H9 (cell line): Measurements from ENCODE around the gene MGMT. TPM values are rescaled to one million over a fixed set of nuclear protein-coding genes. Genes with fewer than 3 reads are reported as not detected.

Experiments
- DNase-seq: peaks from one replicate; pipeline ENCODE4 v3.0.0-alpha.2; 2017
- H2AFZ ChIP-seq: one replicate; pipeline ENCODE4 v1.6.1; 2013; ENCODE audit warnings: mild to moderate bottlenecking, low read length, control low read depth, moderate library complexity
- H2AK5ac ChIP-seq: 2 replicates; pipeline ENCODE4 v1.6.1; 2013; ENCODE audit warnings: low read length, control low read depth, mixed read lengths; ENCODE audit not compliant: insufficient read length
- H2BK120ac ChIP-seq: one replicate; pipeline ENCODE4 v1.6.1; 2013; ENCODE audit warnings: low read depth, mild to moderate bottlenecking, low read length, control low read depth, inconsistent platforms; ENCODE audit not compliant: poor library complexity, severe bottlenecking
- H2BK12ac ChIP-seq: 2 replicates; pipeline ENCODE4 v1.6.1; 2013; ENCODE audit warnings: low read length, control low read depth, mixed read lengths, low read depth; ENCODE audit not compliant: insufficient read length
- H2BK15ac ChIP-seq: 2 replicates; pipeline ENCODE4 v1.6.1; 2013; ENCODE audit warnings: low read depth, low read length, control low read depth
- H2BK20ac ChIP-seq: one replicate; pipeline ENCODE4 v1.6.1; 2013; ENCODE audit warnings: low read depth, mild to moderate bottlenecking, low read length, control low read depth, inconsistent platforms; ENCODE audit not compliant: poor library complexity, severe bottlenecking
- H2BK5ac ChIP-seq: 2 replicates; pipeline ENCODE4 v1.6.1; 2013; ENCODE audit warnings: low read length, control low read depth, mixed read lengths; ENCODE audit not compliant: insufficient read length
- H3K14ac ChIP-seq: 2 replicates; pipeline ENCODE4 v1.6.1; 2013; ENCODE audit warnings: low read length, control low read depth; ENCODE audit not compliant: insufficient read depth
- H3K18ac ChIP-seq: 2 replicates; pipeline ENCODE4 v1.6.1; 2013; ENCODE audit warnings: low read depth, mild to moderate bottlenecking, mixed read lengths, low read length, control low read depth; ENCODE audit not compliant: insufficient read length
- H3K23ac ChIP-seq: 2 replicates; pipeline ENCODE4 v1.6.1; 2013; ENCODE audit warnings: low read length, control low read depth, mixed read lengths, low read depth; ENCODE audit not compliant: insufficient read length
- H3K23me2 ChIP-seq: 2 replicates; pipeline ENCODE4 v1.6.1; 2013; ENCODE audit warnings: low read depth, mild to moderate bottlenecking, mixed read lengths, low read length, control low read depth; ENCODE audit not compliant: insufficient read length, poor library complexity, severe bottlenecking
- H3K27ac ChIP-seq: 2 replicates; pipeline ENCODE4 v1.5.1; 2013; ENCODE audit warnings: low read length, control low read depth, mixed read lengths, low read depth; ENCODE audit not compliant: insufficient read length
- H3K27me3 ChIP-seq: 2 replicates; pipeline ENCODE4 v1.6.1; 2013; ENCODE audit warnings: low read length, control low read depth, inconsistent platforms; ENCODE audit not compliant: insufficient read depth
- H3K4ac ChIP-seq: 2 replicates; pipeline ENCODE4 v1.6.1; 2013; ENCODE audit warnings: low read depth, mild to moderate bottlenecking, control low read depth, inconsistent platforms, low read length, moderate library complexity
- H3K4me1 ChIP-seq: 2 replicates; pipeline ENCODE4 v1.6.1; 2013; ENCODE audit warnings: low read length, control low read depth, inconsistent platforms; ENCODE audit not compliant: insufficient read depth
- H3K4me2 ChIP-seq: 2 replicates; pipeline ENCODE4 v1.6.1; 2013; ENCODE audit warnings: low read length, control low read depth, mixed read lengths; ENCODE audit not compliant: insufficient read length, insufficient read depth
- H3K56ac ChIP-seq: 2 replicates; pipeline ENCODE4 v1.6.1; 2013; ENCODE audit warnings: low read depth, mild to moderate bottlenecking, mixed read lengths, low read length, control low read depth; ENCODE audit not compliant: insufficient read length
- H3K79me1 ChIP-seq: 2 replicates; pipeline ENCODE4 v1.6.1; 2013; ENCODE audit warnings: low read depth, mild to moderate bottlenecking, moderate library complexity, low read length, control low read depth, inconsistent platforms; ENCODE audit not compliant: insufficient read depth, poor library complexity, severe bottlenecking
- H3K79me2 ChIP-seq: 2 replicates; pipeline ENCODE4 v1.6.1; 2013; ENCODE audit warnings: low read length, control low read depth, inconsistent platforms; ENCODE audit not compliant: insufficient read depth
- H3K9ac ChIP-seq: 2 replicates; pipeline ENCODE4 v1.6.1; 2013; ENCODE audit warnings: low read length, control low read depth, mixed read lengths; ENCODE audit not compliant: insufficient read length; ENCODE audit errors: extremely low read depth
- H3K9me3 ChIP-seq: one replicate; pipeline ENCODE4 v1.6.1; 2013; ENCODE audit warnings: low read depth, low read length, inconsistent platforms; ENCODE audit not compliant: control insufficient read depth
- H3T11ph ChIP-seq: one replicate; pipeline ENCODE4 v1.6.1; 2013; ENCODE audit warnings: mild to moderate bottlenecking, low read length, control low read depth, inconsistent platforms
- H4K20me1 ChIP-seq: one replicate; pipeline ENCODE4 v1.6.1; 2013; ENCODE audit not compliant: control insufficient read depth, insufficient read length, insufficient read depth
- H4K5ac ChIP-seq: 2 replicates; pipeline ENCODE4 v1.6.1; 2013; ENCODE audit warnings: low read depth, mild to moderate bottlenecking, mixed read lengths, low read length, control low read depth; ENCODE audit not compliant: insufficient read length
- H4K8ac ChIP-seq: replicated peaks from 2 replicates; pipeline ENCODE4 v1.6.1; 2013; ENCODE audit warnings: low read length, control low read depth, mixed read lengths, low read depth; ENCODE audit not compliant: insufficient read length
- H4K91ac ChIP-seq: 2 replicates; pipeline ENCODE4 v1.6.1; 2013; ENCODE audit warnings: low read depth, mild to moderate bottlenecking, moderate library complexity, mixed read lengths, low read length, control low read depth; ENCODE audit not compliant: insufficient read length
- H3K27ac Mint-ChIP-seq, 3 experiments: 2 replicates in 2 of 3; 3 replicates in 1 of 3; pipeline ENCODE4 v1.8.0; 2020 to 2021; ENCODE audit warnings: mixed read lengths in 3 of 3, mild to moderate bottlenecking in 1 of 3, moderate library complexity in 1 of 3
- H3K27me3 Mint-ChIP-seq: 2 replicates; pipeline ENCODE4 v1.8.0; 2021; ENCODE audit warnings: low read depth, mild to moderate bottlenecking, moderate library complexity, mixed read lengths
- H3K36me3 Mint-ChIP-seq, 3 experiments: 2 replicates in 2 of 3; 3 replicates in 1 of 3; pipeline ENCODE4 v1.8.0; 2020 to 2021; ENCODE audit warnings: low read depth in 3 of 3, mixed read lengths in 3 of 3; ENCODE audit not compliant: insufficient read depth in 1 of 3
- H3K4me1 Mint-ChIP-seq, 2 experiments: 2 replicates each; pipeline ENCODE4 v1.8.0; 2020; ENCODE audit warnings: mixed read lengths in 2 of 2
- H3K4me3 Mint-ChIP-seq, 2 experiments: 2 replicates in 1 of 2; 3 replicates in 1 of 2; pipeline ENCODE4 v1.8.0; 2020 to 2021; ENCODE audit warnings: mild to moderate bottlenecking in 2 of 2, mixed read lengths in 2 of 2, moderate library complexity in 1 of 2
- H3K9me3 Mint-ChIP-seq, 2 experiments: 2 replicates in 1 of 2; 3 replicates in 1 of 2; pipeline ENCODE4 v1.8.0; 2020; ENCODE audit warnings: mild to moderate bottlenecking in 2 of 2, mixed read lengths in 2 of 2, moderate library complexity in 1 of 2
- CTCF ChIP-seq: fragments of 200-600 bp; sonication (generic); conservative IDR thresholded peaks from 3 replicates; pipeline ENCODE4 v1.8.0; 2021; ENCODE audit warnings: antibody characterized with exemption, mild to moderate bottlenecking
- WGBS: extraction: QIAGEN DNeasy Blood & Tissue Kit; methylation state at CpG from one replicate; pipeline ENCODE4 v1.1.7; 2013; ENCODE audit warnings: missing lambda C conversion rate, low lambda C conversion rate, mixed read lengths; ENCODE audit not compliant: insufficient read length; ENCODE audit errors: extremely low coverage; 5-methylcytosine and 5-hydroxymethylcytosine counted together
- total RNA-seq: library from RNA; stranded (reverse); gene quantifications from 2 replicates; pipeline ENCODE4 v1.2.1, GENCODE V29; 2021

The MGMT gene
- total RNA-seq, 1 experiment from 2014 or later, result 18.4 TPM

- H3K79me2 ChIP-seq, result no peaks in the 10 kb centered on the region
- H3K56ac ChIP-seq, result no peak overlapping the region
- H3K27me3 Mint-ChIP-seq, result no peaks in the 10 kb centered on the region
- H3K9me3 ChIP-seq, result no peaks in the 10 kb centered on the region
- no peaks in the 10 kb centered on the region for H3K79me1 ChIP-seq
- H4K20me1 ChIP-seq, result no peaks in the 10 kb centered on the region
- H2BK20ac ChIP-seq, result no peak overlapping the region
- no peak for TF ChIP-seq CTCF
- no peak overlapping the region for H3K18ac ChIP-seq
- no peak overlapping the region for H3K9ac ChIP-seq
- H4K8ac ChIP-seq, result no peak overlapping the region
- no CpG with 5 or more reads among the region's 8 CpGs for WGBS
- H2BK5ac ChIP-seq, result no peak overlapping the region
- H3K23ac ChIP-seq, result no peak overlapping the region
- no peak overlapping the region for H2BK120ac ChIP-seq
- no peak overlapping the region for H3K27ac Mint-ChIP-seq
- no peak overlapping the region for H2BK12ac ChIP-seq
- H3K4me1 Mint-ChIP-seq, result peaks cover 4 to 12% of the 10 kb centered on the region in 2 experiments; a peak in 2 of 4 replicates
- H2AK5ac ChIP-seq, result no peak overlapping the region
- H3K9me3 Mint-ChIP-seq, result peaks cover 4 to 11% of the 10 kb centered on the region in 2 experiments
- no peaks in the 10 kb centered on the region for H3K23me2 ChIP-seq
- no peaks in the 10 kb centered on the region for H3K27me3 ChIP-seq
- peaks cover 17 to 19% (median 17%) of the 10 kb centered on the region in 3 experiments for H3K36me3 Mint-ChIP-seq
- H4K91ac ChIP-seq, result no peak overlapping the region
- H3K4me2 ChIP-seq, result no peak overlapping the region
- H3K4ac ChIP-seq, result no peak overlapping the region
- H3K4me3 Mint-ChIP-seq, result no peak overlapping the region
- H3K14ac ChIP-seq, result no peak overlapping the region; the same call in 1 of the 2 replicates
- no peaks in the 10 kb centered on the region for H3K4me1 ChIP-seq
- no peak for DNase-seq
- no peak overlapping the region for H2AFZ ChIP-seq
- no peak overlapping the region for H3T11ph ChIP-seq
- no peak overlapping the region for H3K27ac ChIP-seq
- H4K5ac ChIP-seq, result no peak overlapping the region
- H2BK15ac ChIP-seq, result no peak overlapping the region
These were observed 9.4 kb downstream of the MGMT start for GRCh38 chr10:129476431-129476830.
